NCI-H2029 treated with DMSO at 0.1 percent for 48 hours (cell line): ENCODE data around the gene ZBTB4.

Experiments used
- DNase-seq: peaks from one replicate; lab custom pipeline; 2025; lab: John Stamatoyannopoulos, UW

Gene ZBTB4

GRCh38 chr17:7479213-7480088 lies at the start of gene ZBTB4:
TSS of gene ZBTB4 (minus strand) at chr17:7479631. CDS start at chr17:7466801, 12,830 bp downstream.
- no peak for DNase-seq

GRCh38 chr17:7528842-7529241 lies 49.4 kb upstream of the ZBTB4 start:
- DNase-seq = no peak

GRCh38 chr17:7523033-7523432 lies 43.6 kb upstream of the ZBTB4 start:
- no peak for DNase-seq

- no peak for DNase-seq
Measured at GRCh38 chr17:7515911-7516610, 36.6 kb upstream of the ZBTB4 start.

- DNase-seq = no peak
Measured at GRCh38 chr17:7513850-7514419, 34.5 kb upstream of the ZBTB4 start.

- no peak for DNase-seq
Measured at GRCh38 chr17:7512824-7513540, 33.6 kb upstream of the ZBTB4 start.

GRCh38 chr17:7512105-7512504 lies 32.7 kb upstream of the ZBTB4 start:
- DNase-seq = no peak

GRCh38 chr17:7511108-7511507 lies 31.7 kb upstream of the ZBTB4 start:
- DNase-seq = no peak

GRCh38 chr17:7509937-7510336 lies 30.5 kb upstream of the ZBTB4 start:
- DNase-seq = no peak

GRCh38 chr17:7508846-7509245 lies 29.4 kb upstream of the ZBTB4 start:
- DNase-seq = no peak

- no peak for DNase-seq
Measured at GRCh38 chr17:7508145-7508544, 28.7 kb upstream of the ZBTB4 start.

GRCh38 chr17:7503521-7503920 lies 24.1 kb upstream of the ZBTB4 start:
- no peak for DNase-seq

- no peak for DNase-seq
Measured at GRCh38 chr17:7502987-7503386, 23.6 kb upstream of the ZBTB4 start.

- DNase-seq = no peak
Measured at GRCh38 chr17:7502171-7502847, 22.9 kb upstream of the ZBTB4 start.

- DNase-seq = no peak
Measured at GRCh38 chr17:7501729-7502128, 22.3 kb upstream of the ZBTB4 start.

GRCh38 chr17:7499161-7499560 lies 19.7 kb upstream of the ZBTB4 start:
- no peak for DNase-seq

GRCh38 chr17:7497636-7498035 lies 18.2 kb upstream of the ZBTB4 start:
- no peak for DNase-seq

GRCh38 chr17:7497228-7497627 lies 17.8 kb upstream of the ZBTB4 start:
- DNase-seq = no peak

- no peak for DNase-seq
Measured at GRCh38 chr17:7496470-7497183, 17.2 kb upstream of the ZBTB4 start.

GRCh38 chr17:7495906-7496434 lies 16.5 kb upstream of the ZBTB4 start:
- no peak for DNase-seq

GRCh38 chr17:7493941-7494340 lies 14.5 kb upstream of the ZBTB4 start:
- DNase-seq = no peak
